Left kidney (tissue), 2 donors: ENCODE measurements around the gene IL1R2. TPM values are rescaled to one million over a fixed set of nuclear protein-coding genes. Genes with fewer than 3 reads are reported as not detected.

Experiments
- DNase-seq: peaks from one replicate; pipeline ENCODE4 v3.0.0-alpha.2; 2013
- polyA plus RNA-seq: library from polyadenylated mRNA; unstranded; fragments of 120-200 nt; gene quantifications from one replicate; pipeline ENCODE4 v1.2.1, GENCODE V29; 2013; ENCODE audit not compliant: insufficient read length

Gene IL1R2
- polyA plus RNA-seq, 1 donor = 0.47 TPM

- no peak for DNase-seq
Observed at GRCh38 chr2:101974663-101975062, 17.1 kb upstream of the IL1R2 start.

GRCh38 chr2:101975171-101975870, 16.4 kb upstream of the IL1R2 start:
- no peak for DNase-seq

- DNase-seq = no peak
Observed at GRCh38 chr2:101976891-101977290, 14.9 kb upstream of the IL1R2 start.

- DNase-seq = no peak
Observed at GRCh38 chr2:101980368-101980767, 11.4 kb upstream of the IL1R2 start.

GRCh38 chr2:101981066-101981465, 10.7 kb upstream of the IL1R2 start:
- DNase-seq = no peak

- DNase-seq = no peak
Observed at GRCh38 chr2:101981504-101981903, 10.3 kb upstream of the IL1R2 start.

- DNase-seq = no peak
Observed at GRCh38 chr2:101982495-101983029, 9.2 kb upstream of the IL1R2 start.

- peak; percentile 35 for DNase-seq
Observed at GRCh38 chr2:101983486-101983885, 8.3 kb upstream of the IL1R2 start.

GRCh38 chr2:101983928-101984327, 7.8 kb upstream of the IL1R2 start:
- DNase-seq = no peak

- DNase-seq = no peak
Observed at GRCh38 chr2:101984656-101985055, 7.1 kb upstream of the IL1R2 start.

- DNase-seq = no peak
Observed at GRCh38 chr2:101985101-101985792, 6.5 kb upstream of the IL1R2 start.

GRCh38 chr2:101985793-101986164, 6.0 kb upstream of the IL1R2 start:
- DNase-seq = no peak

GRCh38 chr2:101986376-101986775, 5.4 kb upstream of the IL1R2 start:
- DNase-seq = no peak

- DNase-seq = no peak
Observed at GRCh38 chr2:101986804-101987740, 4.7 kb upstream of the IL1R2 start.

GRCh38 chr2:101987832-101988231, 3.9 kb upstream of the IL1R2 start:
- DNase-seq = no peak

- DNase-seq = no peak
Observed at GRCh38 chr2:101988541-101988940, 3.2 kb upstream of the IL1R2 start.

- DNase-seq = no peak
Observed at GRCh38 chr2:101989740-101990460, 1.9 kb upstream of the IL1R2 start.

GRCh38 chr2:101993772-101994171, 2.0 kb downstream of the IL1R2 start:
- DNase-seq = no peak

GRCh38 chr2:101995019-101995418, 3.3 kb downstream of the IL1R2 start:
- DNase-seq = no peak

- no peak for DNase-seq
Observed at GRCh38 chr2:101995804-101996203, 4.0 kb downstream of the IL1R2 start.

- DNase-seq = no peak
Observed at GRCh38 chr2:101998556-101998895, 6.8 kb downstream of the IL1R2 start.
